NCI-H187 treated with DMSO at 0.1 percent for 48 hours (cell line): ENCODE measurements around the gene ZCCHC9.
"Not testable (repeated sequence)": the region's sequence is repeated elsewhere in the genome, so short reads cannot be mapped to it uniquely, and the experiment has no call there.

Experiments used
- DNase-seq: peaks from one replicate; lab custom pipeline; 2025; lab: John Stamatoyannopoulos, UW

The ZCCHC9 gene

GRCh38 chr5:81301271-81302015 is at the start of gene ZCCHC9:
TSS of gene ZCCHC9 (plus strand) at chr5:81301587. CDS start at chr5:81304758, 3,171 bp downstream.
- DNase-seq, result no peak

GRCh38 chr5:81251922-81252321 is 49.5 kb upstream of the ZCCHC9 start:
- no peak for DNase-seq

- DNase-seq, result no peak
Measured at GRCh38 chr5:81252904-81253303, 48.5 kb upstream of the ZCCHC9 start.

GRCh38 chr5:81253875-81254274 is 47.5 kb upstream of the ZCCHC9 start:
- DNase-seq, result no peak

- no peak for DNase-seq
Measured at GRCh38 chr5:81254886-81255559, 46.4 kb upstream of the ZCCHC9 start.

- no peak for DNase-seq
Measured at GRCh38 chr5:81256766-81257165, 44.6 kb upstream of the ZCCHC9 start.

- DNase-seq, result not testable (repeated sequence)
Measured at GRCh38 chr5:81262796-81263195, 38.6 kb upstream of the ZCCHC9 start.

GRCh38 chr5:81265101-81265500 is 36.3 kb upstream of the ZCCHC9 start:
- no peak for DNase-seq

GRCh38 chr5:81268521-81269196 is 32.7 kb upstream of the ZCCHC9 start:
- no peak for DNase-seq

- no peak for DNase-seq
Measured at GRCh38 chr5:81269751-81270393, 31.5 kb upstream of the ZCCHC9 start.

GRCh38 chr5:81270394-81271027 is 30.9 kb upstream of the ZCCHC9 start:
- DNase-seq, result not testable (repeated sequence)

- no peak for DNase-seq
Measured at GRCh38 chr5:81283976-81284375, 17.4 kb upstream of the ZCCHC9 start.

- DNase-seq, result no peak
Measured at GRCh38 chr5:81286059-81286617, 15.2 kb upstream of the ZCCHC9 start.

GRCh38 chr5:81288021-81288433 is 13.4 kb upstream of the ZCCHC9 start:
- DNase-seq, result no peak

GRCh38 chr5:81290146-81290545 is 11.2 kb upstream of the ZCCHC9 start:
- no peak for DNase-seq

GRCh38 chr5:81292130-81292529 is 9.3 kb upstream of the ZCCHC9 start:
- no peak for DNase-seq

- DNase-seq, result not testable (repeated sequence)
Measured at GRCh38 chr5:81294021-81294420, 7.4 kb upstream of the ZCCHC9 start.

- no peak for DNase-seq
Measured at GRCh38 chr5:81297531-81297930, 3.9 kb upstream of the ZCCHC9 start.

- no peak for DNase-seq
Measured at GRCh38 chr5:81300921-81301270, 491 bp upstream of the ZCCHC9 start.

- DNase-seq, result no peak
Measured at GRCh38 chr5:81302596-81302995, 1.2 kb downstream of the ZCCHC9 start.

GRCh38 chr5:81303563-81303962 is 2.2 kb downstream of the ZCCHC9 start:
- DNase-seq, result no peak

- no peak for DNase-seq
Measured at GRCh38 chr5:81305785-81306184, 4.4 kb downstream of the ZCCHC9 start.
